ENCODE results near the gene SLC8A3. TPM values are rescaled to one million over a fixed set of nuclear protein-coding genes. Genes with fewer than 3 reads are reported as not detected.
"Not testable (repeated sequence)": the region's sequence is repeated elsewhere in the genome, so short reads cannot be mapped to it uniquely, and the experiment has no call there.

The SLC8A3 gene
- polyA plus RNA-seq (2013, experiment 1 of 2; ENCODE audit: insufficient read length): 0.28 TPM
- polyA plus RNA-seq (2013, experiment 2 of 2; ENCODE audit: insufficient read length): 0.29 TPM

- DNase-seq: peak; percentile 42
Measured at GRCh38 chr14:70188659-70189455, at the start of gene SLC8A3. Gene SLC8A3, minus strand, starts transcription at chr14:70188951. Its CDS starts 20,529 bp downstream, at chr14:70168422.

GRCh38 chr14:70237710-70238109, 49.0 kb upstream of the SLC8A3 start:
- no peak for DNase-seq

- no peak for DNase-seq
Measured at GRCh38 chr14:70234066-70234950, 45.6 kb upstream of the SLC8A3 start.

- DNase-seq: not testable (repeated sequence)
Measured at GRCh38 chr14:70231756-70232544, 43.2 kb upstream of the SLC8A3 start.

GRCh38 chr14:70229877-70230640, 41.3 kb upstream of the SLC8A3 start:
- DNase-seq: not testable (repeated sequence)

- peak; percentile 26 for DNase-seq
Measured at GRCh38 chr14:70213721-70214282, 25.1 kb upstream of the SLC8A3 start.

DNA sequence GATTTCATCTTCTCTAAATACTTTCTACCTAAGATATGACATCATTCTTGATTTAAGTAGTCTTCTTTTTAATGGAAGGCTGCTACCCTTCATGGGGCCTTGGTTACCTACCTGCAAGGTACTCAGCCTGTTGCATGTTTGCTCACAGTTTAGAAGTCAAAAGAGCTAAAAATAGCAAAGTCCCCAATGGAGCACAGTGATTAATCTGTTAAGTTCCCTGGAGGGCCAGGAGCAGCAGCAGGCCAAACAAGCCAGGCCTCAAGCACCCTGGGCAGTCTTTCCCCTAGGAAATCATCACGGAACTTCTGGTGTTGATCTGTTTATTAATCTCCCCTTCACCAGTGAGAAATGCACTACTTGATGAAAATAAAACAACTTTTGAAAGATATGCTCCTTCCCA, 24.0 kb upstream of the SLC8A3 start:
- no peak for DNase-seq

GRCh38 chr14:70208380-70208779, 19.6 kb upstream of the SLC8A3 start:
- DNase-seq: no peak

GRCh38 chr14:70203686-70204085, 14.9 kb upstream of the SLC8A3 start:
- DNase-seq: no peak

DNA sequence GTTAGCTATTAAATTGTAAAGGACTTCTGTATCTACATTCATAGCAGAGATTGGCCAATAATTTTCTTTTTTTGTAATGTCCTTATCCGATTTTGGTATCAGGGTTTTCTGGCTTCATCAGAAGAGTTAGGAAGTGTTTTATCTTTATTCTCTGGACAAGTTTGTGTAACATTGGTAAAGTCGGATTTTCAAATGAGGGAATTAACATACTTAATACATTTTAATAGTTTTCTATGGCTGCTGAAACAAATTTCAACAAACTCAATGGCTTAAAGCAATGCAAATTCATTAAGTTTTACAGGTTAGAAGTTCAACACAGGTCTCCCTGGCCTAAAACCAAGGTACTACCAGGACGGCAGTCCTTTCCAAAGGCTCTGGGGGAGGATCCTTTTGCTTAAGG, 13.2 kb upstream of the SLC8A3 start:
- no peak for DNase-seq

GRCh38 chr14:70193396-70193795, 4.6 kb upstream of the SLC8A3 start:
- DNase-seq: peak; percentile 8

DNA sequence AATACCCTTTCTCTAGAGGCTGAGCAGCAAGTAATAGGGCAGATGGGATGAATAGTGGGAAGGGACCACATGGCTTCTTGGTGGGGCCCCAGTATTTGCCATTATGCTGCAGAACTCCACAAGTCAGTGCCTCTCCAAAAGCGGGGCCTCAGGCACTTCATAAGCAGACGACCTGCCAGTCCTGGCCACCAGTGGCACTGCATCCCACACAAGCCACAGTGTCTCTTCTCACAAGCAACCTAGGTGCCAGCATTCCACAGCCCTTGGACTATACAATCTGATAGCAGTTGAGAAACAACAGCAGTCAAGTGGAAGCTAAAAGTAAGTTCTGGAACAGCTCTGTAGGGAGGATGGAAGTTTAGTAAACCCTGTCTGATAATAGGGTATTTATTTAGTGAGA, 4.2 kb upstream of the SLC8A3 start:
- no peak for DNase-seq

DNA sequence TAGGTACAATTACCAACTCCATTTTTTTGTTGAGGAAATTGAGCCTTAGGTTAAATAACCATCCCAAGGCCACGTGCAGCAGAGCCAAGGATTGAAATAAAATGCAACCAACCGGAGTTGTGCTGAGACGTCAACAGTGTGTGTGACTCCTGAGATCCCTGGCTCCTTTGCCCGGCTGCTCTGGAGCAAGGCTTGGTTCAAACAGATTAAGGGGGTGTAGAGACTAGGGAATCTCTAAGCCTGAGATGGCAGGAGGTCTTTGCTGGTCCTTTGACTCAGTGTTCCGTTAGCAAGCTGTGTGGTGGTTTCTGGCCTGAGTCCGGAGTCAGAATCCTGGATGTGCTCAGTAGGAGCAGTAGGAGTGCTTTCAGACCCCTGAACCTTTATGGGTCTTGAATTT, 1.4 kb upstream of the SLC8A3 start:
- no peak for DNase-seq

DNA sequence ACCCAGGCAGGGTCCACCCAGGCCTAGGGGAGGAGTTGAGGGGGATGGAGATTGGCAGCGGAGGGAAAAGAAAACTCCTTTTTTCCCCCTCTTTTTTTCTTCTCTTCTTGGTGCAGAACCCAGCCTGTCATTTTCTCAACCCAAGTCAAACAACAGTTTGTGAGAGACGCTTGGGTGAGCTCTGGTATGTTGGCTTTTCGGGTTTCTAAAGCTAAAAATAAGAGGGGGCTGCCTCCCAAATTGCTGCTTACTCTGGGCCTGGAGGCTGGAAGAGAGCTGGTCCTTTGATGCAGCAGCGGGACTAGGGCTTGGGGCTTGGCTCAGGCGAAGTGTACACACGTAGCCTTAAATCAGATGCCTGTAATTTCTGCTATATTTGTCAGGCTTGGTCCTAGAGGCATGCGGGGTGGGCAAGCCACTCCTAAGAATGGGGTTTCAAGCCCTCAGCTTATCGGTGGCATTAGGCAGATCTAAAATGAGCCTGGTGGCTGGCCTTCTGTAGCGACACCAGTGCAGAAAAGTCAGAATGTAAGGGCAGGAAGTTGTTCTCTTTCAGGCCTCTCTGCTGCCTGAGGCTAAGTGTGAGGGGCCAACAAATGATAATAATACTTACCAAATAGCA, 816 bp upstream of the SLC8A3 start:
- no peak for DNase-seq

- DNase-seq: peak; percentile 16
Measured at GRCh38 chr14:70188322-70188658, 461 bp downstream of the SLC8A3 start.

DNA sequence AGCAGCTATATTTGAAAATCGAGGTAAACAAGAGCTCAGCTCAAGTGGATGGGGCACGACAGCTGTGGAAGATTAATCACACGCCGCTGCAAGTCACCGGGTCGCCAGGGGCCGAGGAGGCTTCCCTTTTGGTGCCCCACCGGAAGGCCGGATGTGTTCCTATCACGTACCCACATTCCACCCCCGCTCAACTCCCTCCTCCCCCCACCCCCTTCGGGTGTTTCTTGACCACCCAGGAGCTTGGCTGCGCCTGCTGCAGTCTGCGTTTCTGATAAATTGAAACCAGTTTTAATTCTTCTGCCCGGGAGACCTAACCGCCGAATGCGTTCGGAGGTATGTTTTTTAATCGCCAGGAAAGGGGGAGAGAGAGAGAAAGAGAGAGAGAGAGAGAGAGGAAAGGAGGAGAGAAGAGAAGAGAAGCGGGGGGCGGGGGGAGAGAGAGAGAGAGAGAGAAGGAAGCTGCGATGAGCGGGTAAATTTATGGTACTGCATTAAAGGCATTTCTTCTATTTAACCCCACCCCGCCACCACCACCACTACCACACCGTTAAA, 1.8 kb downstream of the SLC8A3 start:
- DNase-seq: peak; percentile 38

GRCh38 chr14:70183991-70184390, 4.8 kb downstream of the SLC8A3 start:
- no peak for DNase-seq

DNA sequence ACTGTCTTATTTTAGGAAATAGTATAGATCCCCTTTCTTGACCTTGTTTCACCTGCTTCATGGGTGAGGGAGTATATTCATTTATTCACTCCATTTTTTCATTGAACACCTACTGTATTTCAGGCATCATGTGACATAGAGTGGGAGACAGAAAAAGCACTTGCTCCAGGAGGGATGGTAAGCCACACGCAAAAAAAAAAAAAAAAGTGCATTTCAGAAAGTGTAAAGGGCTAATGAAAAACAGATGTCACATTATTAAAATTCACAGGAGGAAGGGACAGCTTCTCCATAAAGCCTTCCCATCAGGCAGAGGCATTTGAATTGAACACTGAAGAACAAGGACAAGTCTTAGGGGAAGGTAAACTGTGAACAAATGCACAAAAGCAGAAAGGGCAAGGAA, 7.5 kb downstream of the SLC8A3 start:
- DNase-seq: no peak

DNA sequence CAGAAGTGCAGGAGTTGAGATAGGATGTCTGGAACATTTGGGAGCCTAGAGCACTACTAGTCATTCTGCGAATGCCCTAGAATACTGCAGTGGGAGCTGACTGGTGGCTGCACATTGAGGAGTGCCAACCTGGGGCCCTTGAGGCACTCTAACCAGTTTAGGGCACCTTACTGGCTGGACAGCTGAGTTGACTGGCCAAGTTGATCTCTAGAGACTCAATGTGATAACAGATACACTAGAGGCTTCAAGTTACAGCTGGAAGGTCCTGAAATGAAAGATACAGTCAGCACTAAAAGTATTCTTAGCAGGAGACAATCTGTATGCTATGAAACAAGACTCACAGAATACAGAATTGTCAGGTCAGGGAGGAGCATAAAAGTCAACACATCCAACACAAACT, 8.0 kb downstream of the SLC8A3 start:
- DNase-seq: no peak

GRCh38 chr14:70177081-70177800, 11.5 kb downstream of the SLC8A3 start:
- DNase-seq: no peak

Measured in fibroblast of skin of abdomen (primary cell).